ENCODE measurements around the gene ZNF780B.
A peak's percentile ranks its signal among the peaks of the same experiment; 100 is the strongest.

The ZNF780B gene

DNA sequence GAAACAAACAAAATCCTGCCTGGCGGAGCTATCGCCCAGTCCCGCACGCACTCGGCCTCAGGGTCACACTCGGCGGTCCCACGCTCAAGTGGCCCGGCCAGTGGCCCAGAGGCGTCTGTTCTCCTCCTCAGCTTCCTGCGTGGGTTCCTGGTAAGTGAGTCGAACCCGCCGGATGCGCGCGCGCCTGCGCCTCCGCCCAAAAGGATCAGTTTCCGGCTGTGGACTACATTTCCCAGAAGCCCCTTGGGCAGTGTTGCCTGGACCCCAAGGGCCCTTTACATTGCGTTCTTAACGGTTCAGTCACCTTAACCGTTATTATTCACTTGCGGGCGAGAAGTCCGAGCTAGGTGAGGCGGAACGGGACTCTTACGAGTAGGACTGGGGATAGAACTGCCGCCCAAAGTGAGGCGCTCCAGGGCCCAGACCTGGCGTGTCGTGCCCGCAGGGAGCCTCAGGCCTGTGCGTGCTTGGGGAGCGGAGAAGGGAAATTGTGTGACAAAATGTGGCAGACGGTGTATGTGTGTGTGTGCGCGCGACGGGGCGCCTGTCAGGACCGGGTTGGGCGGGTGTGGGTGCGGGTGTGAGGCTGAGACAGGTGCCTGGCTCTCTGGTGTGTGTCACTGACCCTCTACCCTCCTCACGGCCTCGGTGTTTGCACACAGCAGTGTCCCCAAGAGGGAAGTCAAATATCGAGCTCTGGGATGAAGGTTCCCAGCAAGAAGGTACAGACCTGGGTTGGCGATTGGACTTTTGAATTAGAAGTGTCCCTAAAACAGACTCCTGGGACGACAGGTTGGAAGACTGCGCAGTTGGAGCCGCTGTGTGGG, 59.0 kb downstream of the ZNF780B start, which contains the start of gene ZNF546:
ZNF546 (plus strand) TSS at position 250 of the 827 bp plus-strand sequence. CDS start 1,267 bp downstream, outside the sequence.
- peak within 1 kb of the TSS; percentile 96 for H3K4me3 ChIP-seq (ENCODE audit: low read length)
- TF ChIP-seq, protein P1, sequence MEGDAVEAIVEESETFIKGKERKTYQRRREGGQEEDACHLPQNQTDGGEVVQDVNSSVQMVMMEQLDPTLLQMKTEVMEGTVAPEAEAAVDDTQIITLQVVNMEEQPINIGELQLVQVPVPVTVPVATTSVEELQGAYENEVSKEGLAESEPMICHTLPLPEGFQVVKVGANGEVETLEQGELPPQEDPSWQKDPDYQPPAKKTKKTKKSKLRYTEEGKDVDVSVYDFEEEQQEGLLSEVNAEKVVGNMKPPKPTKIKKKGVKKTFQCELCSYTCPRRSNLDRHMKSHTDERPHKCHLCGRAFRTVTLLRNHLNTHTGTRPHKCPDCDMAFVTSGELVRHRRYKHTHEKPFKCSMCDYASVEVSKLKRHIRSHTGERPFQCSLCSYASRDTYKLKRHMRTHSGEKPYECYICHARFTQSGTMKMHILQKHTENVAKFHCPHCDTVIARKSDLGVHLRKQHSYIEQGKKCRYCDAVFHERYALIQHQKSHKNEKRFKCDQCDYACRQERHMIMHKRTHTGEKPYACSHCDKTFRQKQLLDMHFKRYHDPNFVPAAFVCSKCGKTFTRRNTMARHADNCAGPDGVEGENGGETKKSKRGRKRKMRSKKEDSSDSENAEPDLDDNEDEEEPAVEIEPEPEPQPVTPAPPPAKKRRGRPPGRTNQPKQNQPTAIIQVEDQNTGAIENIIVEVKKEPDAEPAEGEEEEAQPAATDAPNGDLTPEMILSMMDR (conservative IDR thresholded peaks at IDR 0.05; ENCODE audit: low read depth, low read length), result no peak

GRCh38 chr19:39996218-39996810, 59.7 kb downstream of the ZNF780B start:
- DNase-seq (ENCODE audit: low read depth), result no peak
- peak overlapping the region; percentile 96 for H3K4me3 ChIP-seq (ENCODE audit: low read length)
- TF ChIP-seq, protein P1 (conservative IDR thresholded peaks at IDR 0.05; ENCODE audit: low read depth, low read length), result no peak

More for the DNA sequence above, 59.0 kb downstream of the ZNF780B start, which contains the start of gene ZNF546:
- peak; percentile 45 for DNase-seq (ENCODE audit: low read depth)

DNA sequence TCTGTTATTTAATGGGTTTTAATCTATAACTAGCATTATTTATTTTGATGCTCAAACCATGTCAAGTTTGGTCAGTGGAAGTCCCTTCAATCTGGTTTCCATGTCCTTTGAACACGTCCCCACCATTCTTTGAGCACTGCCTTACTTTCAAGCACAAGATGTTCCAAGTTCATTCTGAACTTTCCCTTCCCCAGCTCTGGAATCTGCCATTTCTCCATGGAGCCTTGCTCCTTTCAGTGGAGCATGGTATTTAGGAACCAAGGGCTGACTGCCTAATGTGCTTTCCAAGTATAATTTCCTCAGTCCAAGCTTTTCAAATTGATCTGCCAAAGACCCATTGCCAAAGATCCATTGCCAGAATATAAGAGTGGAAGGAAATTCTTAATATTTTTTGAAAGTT, 60.2 kb downstream of the ZNF780B start:
- no peak for DNase-seq (ENCODE audit: low read depth)
- peak overlapping the region; percentile 96 for H3K4me3 ChIP-seq (ENCODE audit: low read length)
- TF ChIP-seq, protein P1 (conservative IDR thresholded peaks at IDR 0.05; ENCODE audit: low read depth, low read length), result no peak

- TF ChIP-seq, protein P1 (conservative IDR thresholded peaks at IDR 0.05; ENCODE audit: low read depth, low read length), result no peak
- no peak overlapping the region for H3K4me3 ChIP-seq (ENCODE audit: low read length)
- DNase-seq (ENCODE audit: low read depth), result no peak
Observed at GRCh38 chr19:39994361-39994760, 61.7 kb downstream of the ZNF780B start.

DNA sequence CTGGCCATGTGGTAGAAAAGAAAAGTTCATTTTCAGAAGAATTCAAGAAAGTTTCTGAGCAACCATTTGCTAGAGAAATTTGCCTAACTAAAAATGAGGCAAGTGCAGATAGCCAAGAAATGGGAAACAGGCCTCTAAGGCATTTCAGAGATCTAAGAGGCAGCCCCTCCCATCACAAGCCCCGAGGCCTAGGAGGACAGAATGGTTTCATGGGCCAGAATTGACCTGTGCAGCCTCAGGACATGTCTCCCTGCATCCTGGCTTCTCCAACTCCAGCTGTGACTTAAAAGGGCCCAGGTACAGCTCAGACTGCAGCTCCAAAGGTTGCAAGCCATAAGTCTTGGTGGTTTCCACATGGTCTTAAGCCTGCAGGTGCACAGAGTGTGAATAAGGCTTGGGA, 62.4 kb downstream of the ZNF780B start:
- H3K4me3 ChIP-seq (ENCODE audit: low read length), result no peak overlapping the region
- TF ChIP-seq, protein P1 (conservative IDR thresholded peaks at IDR 0.05; ENCODE audit: low read depth, low read length), result no peak
- DNase-seq (ENCODE audit: low read depth), result no peak

- no peak for DNase-seq (ENCODE audit: low read depth)
- TF ChIP-seq, protein P1 (conservative IDR thresholded peaks at IDR 0.05; ENCODE audit: low read depth, low read length), result no peak
- no peak overlapping the region for H3K4me3 ChIP-seq (ENCODE audit: low read length)
Observed at GRCh38 chr19:39987596-39987995, 68.4 kb downstream of the ZNF780B start.
